HepG2 (cell line): ENCODE data around the gene GCH1.

Experiments used
- NR1H2 ChIP-seq: sonication (generic); formaldehyde crosslinking; IDR thresholded peaks from 2 replicates; pipeline ENCODE4 v1.8.1; 2022; ENCODE audit warnings: low read depth, missing genetic modification reagents, borderline replicate concordance
- SOX6 ChIP-seq, 2 experiments: fragments of 450-650 bp in 1 of 2; sonication (generic) in 1 of 2; formaldehyde crosslinking in 1 of 2; IDR thresholded peaks; 2 replicates each; pipeline versions ENCODE4 v1.4.0 to v1.6.1; 2017 to 2020; ENCODE audit warnings: antibody characterized with exemption in 1 of 2, mild to moderate bottlenecking in 1 of 2, missing genetic modification reagents in 1 of 2
- TF ChIP-seq, protein P1 (sequence below): sonication (generic); formaldehyde crosslinking; IDR thresholded peaks from 2 replicates; pipeline ENCODE4 v1.5.0; 2020; ENCODE audit warnings: mild to moderate bottlenecking, missing genetic modification reagents, moderate library complexity

DNA sequence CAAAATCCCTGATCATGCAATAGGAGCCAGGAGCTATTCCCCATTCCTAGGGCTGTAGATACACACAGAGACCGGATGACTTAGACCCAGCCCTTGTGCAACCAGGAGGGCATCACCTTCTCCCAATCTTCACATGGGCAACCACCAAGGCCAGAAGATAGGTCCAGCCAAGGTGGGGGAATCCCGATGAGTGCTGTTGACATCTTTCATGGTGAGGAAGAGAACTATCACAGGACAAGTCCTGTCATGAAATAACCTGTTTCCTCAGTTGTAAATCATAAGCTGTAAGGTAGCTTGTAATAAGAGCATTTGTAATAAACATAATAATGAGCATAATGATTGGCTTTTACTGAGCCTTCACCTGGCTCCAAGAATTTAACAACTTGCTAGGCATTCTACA, 89.5 kb downstream of the GCH1 start:
- TF ChIP-seq SOX6 (IDR thresholded peaks at IDR 0.05) (no peak), SOX6 (CRISPR knock-in tag; IDR thresholded peaks at IDR 0.05) (no peak), NR1H2 (CRISPR knock-in tag) (no peak)
- TF ChIP-seq, protein P1, sequence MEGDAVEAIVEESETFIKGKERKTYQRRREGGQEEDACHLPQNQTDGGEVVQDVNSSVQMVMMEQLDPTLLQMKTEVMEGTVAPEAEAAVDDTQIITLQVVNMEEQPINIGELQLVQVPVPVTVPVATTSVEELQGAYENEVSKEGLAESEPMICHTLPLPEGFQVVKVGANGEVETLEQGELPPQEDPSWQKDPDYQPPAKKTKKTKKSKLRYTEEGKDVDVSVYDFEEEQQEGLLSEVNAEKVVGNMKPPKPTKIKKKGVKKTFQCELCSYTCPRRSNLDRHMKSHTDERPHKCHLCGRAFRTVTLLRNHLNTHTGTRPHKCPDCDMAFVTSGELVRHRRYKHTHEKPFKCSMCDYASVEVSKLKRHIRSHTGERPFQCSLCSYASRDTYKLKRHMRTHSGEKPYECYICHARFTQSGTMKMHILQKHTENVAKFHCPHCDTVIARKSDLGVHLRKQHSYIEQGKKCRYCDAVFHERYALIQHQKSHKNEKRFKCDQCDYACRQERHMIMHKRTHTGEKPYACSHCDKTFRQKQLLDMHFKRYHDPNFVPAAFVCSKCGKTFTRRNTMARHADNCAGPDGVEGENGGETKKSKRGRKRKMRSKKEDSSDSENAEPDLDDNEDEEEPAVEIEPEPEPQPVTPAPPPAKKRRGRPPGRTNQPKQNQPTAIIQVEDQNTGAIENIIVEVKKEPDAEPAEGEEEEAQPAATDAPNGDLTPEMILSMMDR (CRISPR knock-in tag), result no peak
